Hematopoietic multipotent progenitor cell treated with erythropoietin and hydrocortisone succinate and interleukin-3 and kit ligand, for 8 days (in vitro differentiated cells): ENCODE data around the gene BAIAP2.

Experiments
- DNase-seq: peaks from one replicate; pipeline ENCODE4 v3.0.0-alpha.2; 2015

The BAIAP2 gene

DNA sequence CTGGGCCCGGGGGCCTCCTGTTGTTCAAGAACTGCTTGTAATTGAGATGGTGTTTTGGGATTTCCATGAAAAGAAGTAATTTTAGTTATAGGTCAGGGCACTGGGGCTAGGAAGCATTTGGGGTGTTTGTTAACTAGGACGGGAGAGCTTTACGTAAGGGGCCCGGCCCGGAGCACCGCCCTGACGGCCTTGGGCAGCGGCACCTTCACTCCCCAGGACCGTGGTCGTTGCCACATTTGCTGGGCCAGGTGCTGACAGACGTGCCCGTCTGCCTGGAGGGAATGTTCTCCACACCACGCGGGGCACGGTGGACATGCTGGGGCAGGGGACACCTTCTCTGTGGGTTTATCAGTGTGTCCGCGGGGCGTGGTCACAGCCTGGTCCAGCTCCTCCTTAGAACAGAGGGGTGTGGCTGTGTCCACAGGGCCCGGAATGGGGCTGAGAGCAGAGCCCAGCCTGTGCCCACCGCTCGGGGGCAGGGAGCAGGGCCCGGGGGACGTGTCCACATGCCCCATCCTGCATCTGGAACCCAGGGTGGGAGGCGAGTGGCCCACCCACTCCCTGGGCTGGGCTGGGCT, 57.7 kb downstream of the BAIAP2 start:
- DNase-seq = no peak

GRCh38 chr17:81093619-81094508, 58.9 kb downstream of the BAIAP2 start:
- no peak for DNase-seq

- DNase-seq = peak; percentile 41
Measured at GRCh38 chr17:81094509-81095382, 59.8 kb downstream of the BAIAP2 start.

- no peak for DNase-seq
Measured at GRCh38 chr17:81095383-81095762, 60.4 kb downstream of the BAIAP2 start.

- no peak for DNase-seq
Measured at GRCh38 chr17:81096741-81097133, 61.8 kb downstream of the BAIAP2 start.

DNA sequence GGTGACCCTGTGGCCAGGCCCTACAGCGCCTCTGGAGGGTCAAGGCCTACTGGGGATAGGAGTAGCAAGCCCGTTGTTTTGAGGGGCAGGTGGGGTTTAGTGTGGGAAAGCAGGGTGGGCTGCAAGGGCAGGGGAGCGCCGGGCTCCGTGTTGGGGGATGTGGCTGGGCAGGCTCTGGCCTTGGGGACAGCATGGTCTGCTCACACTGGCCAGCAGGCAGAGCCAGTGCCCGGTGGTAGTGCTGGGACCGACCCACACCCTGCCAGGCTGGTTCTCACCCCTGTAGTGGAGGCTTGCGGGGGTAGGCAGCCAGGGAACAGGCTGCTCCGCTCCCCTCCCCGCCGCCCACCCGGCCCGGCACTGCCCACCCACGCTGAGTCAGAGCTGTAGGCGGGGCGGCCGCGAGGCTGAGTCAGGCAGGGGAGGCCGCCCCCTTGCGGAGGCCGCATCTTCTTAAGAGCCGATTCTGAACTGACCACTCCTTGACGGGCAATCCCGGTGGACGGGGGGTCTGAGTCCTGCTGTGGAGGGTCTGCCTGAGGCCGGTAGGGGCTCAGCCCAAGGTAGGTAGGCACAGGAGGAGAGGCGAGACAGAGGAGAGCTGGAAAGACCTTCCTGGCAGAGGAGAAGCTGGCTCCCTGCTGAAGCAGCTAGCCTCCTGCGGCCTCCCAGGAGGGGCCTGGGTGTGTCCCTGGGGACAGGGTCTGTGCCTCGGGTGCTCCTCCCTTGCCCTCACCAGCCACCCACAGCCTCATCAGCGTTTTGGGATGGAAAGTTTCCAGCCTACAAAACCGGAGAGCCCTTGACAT, 62.4 kb downstream of the BAIAP2 start:
- peak; percentile 39 for DNase-seq

GRCh38 chr17:81097943-81098308, 63.0 kb downstream of the BAIAP2 start:
- DNase-seq = no peak

GRCh38 chr17:81099888-81100287, 64.9 kb downstream of the BAIAP2 start:
- DNase-seq = no peak

- no peak for DNase-seq
Measured at GRCh38 chr17:81100668-81101067, 65.7 kb downstream of the BAIAP2 start.

- DNase-seq = peak; percentile 82
Measured at GRCh38 chr17:81101614-81102306, 66.8 kb downstream of the BAIAP2 start.

DNA sequence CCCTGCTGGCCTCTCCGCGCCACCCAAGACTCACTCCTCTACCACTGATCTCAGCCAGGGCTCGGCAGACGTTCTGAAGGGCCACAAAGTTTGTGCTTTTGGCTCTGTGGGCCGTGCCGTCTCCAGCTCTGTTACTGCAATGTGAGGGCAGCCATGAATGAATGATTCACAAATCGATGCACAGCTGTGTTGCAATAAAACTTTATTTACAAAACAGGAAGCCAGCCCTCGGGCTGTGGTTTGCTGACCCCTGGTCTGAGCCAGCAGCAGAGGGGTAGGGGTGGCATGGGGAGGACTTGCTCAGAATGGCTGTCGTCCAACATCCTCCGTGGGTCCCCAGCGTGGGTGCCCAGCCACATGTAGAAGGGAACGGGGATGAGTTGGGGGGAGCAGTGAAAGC, 67.4 kb downstream of the BAIAP2 start:
- DNase-seq = no peak

- no peak for DNase-seq
Measured at GRCh38 chr17:81102869-81103268, 67.9 kb downstream of the BAIAP2 start.

DNA sequence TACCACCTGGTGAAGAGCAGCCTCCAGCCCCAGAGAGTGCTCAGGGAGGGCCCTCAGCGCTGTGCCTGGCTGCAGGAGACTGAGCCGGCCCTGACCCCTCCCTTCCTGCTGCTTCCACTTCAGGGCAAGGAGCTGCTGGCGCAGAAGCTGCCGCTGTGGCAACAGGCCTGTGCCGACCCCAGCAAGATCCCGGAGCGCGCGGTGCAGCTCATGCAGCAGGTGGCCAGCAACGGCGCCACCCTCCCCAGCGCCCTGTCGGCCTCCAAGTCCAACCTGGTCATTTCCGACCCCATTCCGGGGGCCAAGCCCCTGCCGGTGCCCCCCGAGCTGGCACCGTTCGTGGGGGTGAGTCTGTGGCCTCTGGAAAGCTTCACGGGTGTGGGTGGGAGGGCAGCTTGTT, 68.4 kb downstream of the BAIAP2 start:
- DNase-seq = no peak

- no peak for DNase-seq
Measured at GRCh38 chr17:81106716-81107115, 71.8 kb downstream of the BAIAP2 start.

DNA sequence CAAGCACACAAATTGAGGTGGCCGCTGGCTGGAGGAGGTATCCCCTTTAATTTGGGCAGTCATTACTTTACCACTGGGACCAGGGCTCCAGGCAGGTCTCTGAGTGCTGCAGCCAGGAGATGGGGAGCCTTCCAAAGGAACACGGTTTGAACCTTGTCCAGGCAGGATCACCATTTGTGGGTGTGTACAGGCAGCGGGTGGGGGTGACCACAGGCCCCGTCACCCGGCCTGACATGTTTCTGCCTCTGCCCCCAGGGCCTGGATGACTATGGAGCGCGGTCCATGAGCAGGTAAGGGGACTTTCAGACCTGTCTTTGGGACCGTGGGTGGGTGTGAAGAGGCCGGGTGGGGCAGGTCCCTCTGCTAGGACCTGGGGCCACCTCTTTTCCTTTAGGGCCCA, 73.3 kb downstream of the BAIAP2 start:
- no peak for DNase-seq

DNA sequence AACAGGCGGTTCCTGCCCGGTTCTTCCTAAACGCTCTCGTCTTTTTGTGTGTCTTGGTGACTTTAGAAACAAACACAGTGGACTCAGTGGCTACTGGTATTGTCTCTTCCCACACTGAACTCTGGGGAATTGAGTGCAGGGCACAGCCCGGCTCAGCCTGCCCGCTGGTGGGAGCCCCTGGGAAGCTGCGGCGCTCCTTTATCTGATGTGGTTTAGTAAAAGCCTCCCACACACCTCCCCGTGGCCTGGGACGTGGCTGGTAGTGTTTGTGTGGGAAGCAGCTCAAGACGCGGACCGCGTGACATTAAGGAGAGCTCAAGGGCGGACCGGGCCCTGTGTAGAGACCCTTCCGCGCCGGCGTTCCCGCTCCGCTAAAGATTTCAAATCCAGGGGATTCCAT, 75.0 kb downstream of the BAIAP2 start:
- DNase-seq = peak; percentile 15

DNA sequence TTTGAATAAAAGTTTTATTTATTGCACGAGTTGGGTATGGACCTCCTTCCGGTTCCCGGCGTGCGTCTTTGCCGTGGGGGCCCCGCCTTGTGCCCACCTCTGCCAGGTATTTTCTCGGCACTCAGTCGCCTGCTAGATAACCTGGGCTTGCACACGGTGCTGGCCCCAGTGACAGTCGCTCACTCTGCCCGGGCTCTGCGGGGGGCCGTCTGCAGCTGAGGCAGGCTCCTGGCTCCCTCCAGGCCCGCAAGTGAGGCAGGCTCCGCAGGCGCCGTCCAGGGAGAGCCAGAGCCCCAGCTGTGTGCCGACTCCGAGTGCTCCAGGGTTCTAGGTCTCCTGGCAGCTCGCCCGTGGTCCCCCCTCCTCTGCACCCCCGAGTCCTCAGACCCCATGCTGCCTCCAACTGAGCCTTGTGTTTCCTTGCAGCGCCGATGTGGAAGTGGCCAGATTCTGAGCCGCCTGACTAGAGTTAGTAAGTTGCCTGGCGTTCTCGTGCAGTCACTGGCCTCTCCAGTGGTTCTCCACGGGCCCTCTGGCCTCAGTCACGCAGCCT, 75.6 kb downstream of the BAIAP2 start:
- DNase-seq = no peak

DNA sequence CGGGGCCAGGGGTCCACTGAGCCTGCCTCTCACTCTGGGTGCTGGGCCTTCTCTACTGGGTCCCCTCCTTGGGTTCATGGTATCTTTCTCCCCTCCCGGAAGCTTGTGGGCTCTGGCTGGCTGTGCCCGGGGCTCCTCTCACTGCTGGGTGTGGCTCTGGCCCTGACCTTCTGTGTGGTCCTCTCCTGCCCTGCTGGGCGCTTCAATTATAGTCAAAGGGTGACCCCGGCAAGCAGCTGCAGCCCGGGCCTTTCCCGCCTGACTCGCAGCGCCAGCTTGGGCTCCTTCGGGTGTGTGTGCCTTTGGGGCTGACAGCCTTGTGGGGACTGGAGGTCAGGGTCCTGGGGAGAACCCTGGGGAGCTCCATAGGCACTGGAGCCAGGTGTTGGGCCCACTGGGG, 76.1 kb downstream of the BAIAP2 start:
- DNase-seq = no peak

- DNase-seq = no peak
Measured at GRCh38 chr17:81112450-81112849, 77.5 kb downstream of the BAIAP2 start.

- DNase-seq = no peak
Measured at GRCh38 chr17:81113158-81113724, 78.3 kb downstream of the BAIAP2 start.

DNA sequence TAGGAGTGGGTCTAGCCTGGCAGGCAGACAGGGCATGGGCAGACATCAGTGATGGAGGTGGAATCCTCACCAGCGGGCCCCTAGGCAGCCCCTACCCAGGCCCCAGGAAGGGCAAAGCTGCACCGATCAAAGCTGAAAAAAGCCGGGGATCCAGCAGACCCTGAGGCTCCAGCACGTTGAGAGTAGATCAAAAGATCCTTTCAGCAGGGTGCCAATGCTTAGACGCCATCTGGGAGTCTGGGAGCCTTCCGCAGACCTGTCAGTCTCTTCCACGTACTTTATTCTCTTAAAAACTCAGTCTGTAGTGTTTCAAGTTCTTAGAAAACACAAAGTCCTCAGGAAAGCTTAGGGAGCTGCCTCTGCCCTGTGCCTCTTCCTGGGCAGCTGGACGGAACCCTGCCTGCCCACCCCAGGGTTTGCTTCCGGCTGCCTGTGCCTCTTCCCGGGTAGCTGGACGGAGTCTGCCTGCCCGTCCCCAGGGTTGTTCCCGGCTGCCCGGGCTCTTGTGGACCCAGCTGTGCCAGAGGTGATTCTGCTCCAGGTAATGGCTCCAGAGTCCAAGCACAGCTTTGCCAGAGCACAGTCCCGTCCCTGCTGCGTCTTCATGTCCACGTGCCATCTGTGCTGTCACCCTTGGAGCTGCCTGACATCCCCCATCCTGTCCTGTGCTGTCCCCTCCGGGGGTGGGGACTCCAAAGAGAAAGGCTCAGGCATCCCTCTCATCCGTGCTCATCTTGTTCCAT, 79.6 kb downstream of the BAIAP2 start:
- DNase-seq = no peak
